ENCODE measurements around the gene ABAT.

Gene ABAT

DNA sequence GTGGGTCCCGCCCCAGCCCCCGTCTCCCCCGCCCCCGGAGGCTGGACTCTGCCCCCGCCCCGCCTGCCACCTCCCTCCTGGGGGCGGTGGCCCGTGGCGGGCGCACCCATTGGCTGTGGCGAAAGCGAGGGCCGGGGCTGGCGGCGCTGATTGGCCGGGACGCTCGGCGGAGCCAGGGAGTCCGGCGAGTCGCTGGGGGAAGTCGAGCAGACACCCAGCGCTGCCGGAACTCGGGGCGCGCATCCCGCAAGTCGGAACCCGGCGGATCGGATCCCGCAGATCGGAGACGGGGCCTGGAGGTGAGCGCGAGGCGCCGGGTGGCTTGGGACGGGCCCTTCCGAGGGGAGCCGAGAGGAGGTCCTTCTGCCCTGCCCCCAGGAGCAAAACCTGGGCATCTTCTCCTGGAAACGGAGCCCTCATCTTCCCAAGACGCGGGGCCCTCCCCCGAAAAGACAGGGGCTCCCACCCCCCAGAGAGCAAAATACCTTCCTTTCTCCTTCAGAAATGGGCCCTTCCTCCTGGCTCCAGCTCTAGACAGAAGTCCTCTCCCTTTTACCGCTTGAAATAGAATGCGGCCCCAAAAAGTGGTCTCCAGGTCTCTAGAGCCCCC is at the start of gene ABAT:
Gene ABAT (plus strand): TSS at position 205 of the 610 bp plus-strand sequence. CDS start 61,123 bp downstream, outside the sequence.
- TF ChIP-seq, protein P1, sequence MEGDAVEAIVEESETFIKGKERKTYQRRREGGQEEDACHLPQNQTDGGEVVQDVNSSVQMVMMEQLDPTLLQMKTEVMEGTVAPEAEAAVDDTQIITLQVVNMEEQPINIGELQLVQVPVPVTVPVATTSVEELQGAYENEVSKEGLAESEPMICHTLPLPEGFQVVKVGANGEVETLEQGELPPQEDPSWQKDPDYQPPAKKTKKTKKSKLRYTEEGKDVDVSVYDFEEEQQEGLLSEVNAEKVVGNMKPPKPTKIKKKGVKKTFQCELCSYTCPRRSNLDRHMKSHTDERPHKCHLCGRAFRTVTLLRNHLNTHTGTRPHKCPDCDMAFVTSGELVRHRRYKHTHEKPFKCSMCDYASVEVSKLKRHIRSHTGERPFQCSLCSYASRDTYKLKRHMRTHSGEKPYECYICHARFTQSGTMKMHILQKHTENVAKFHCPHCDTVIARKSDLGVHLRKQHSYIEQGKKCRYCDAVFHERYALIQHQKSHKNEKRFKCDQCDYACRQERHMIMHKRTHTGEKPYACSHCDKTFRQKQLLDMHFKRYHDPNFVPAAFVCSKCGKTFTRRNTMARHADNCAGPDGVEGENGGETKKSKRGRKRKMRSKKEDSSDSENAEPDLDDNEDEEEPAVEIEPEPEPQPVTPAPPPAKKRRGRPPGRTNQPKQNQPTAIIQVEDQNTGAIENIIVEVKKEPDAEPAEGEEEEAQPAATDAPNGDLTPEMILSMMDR (IDR thresholded peaks at IDR 0.05): no peak

- TF ChIP-seq, protein P1 (IDR thresholded peaks at IDR 0.05): no peak
Measured at GRCh38 chr16:8625491-8626087, 48.8 kb upstream of the ABAT start.

GRCh38 chr16:8626946-8627345 is 47.5 kb upstream of the ABAT start:
- TF ChIP-seq, protein P1 (IDR thresholded peaks at IDR 0.05): no peak

GRCh38 chr16:8627456-8627855 is 47.0 kb upstream of the ABAT start:
- TF ChIP-seq, protein P1 (IDR thresholded peaks at IDR 0.05): no peak

- TF ChIP-seq, protein P1 (IDR thresholded peaks at IDR 0.05): no peak
Measured at GRCh38 chr16:8628981-8629725, 45.3 kb upstream of the ABAT start.

DNA sequence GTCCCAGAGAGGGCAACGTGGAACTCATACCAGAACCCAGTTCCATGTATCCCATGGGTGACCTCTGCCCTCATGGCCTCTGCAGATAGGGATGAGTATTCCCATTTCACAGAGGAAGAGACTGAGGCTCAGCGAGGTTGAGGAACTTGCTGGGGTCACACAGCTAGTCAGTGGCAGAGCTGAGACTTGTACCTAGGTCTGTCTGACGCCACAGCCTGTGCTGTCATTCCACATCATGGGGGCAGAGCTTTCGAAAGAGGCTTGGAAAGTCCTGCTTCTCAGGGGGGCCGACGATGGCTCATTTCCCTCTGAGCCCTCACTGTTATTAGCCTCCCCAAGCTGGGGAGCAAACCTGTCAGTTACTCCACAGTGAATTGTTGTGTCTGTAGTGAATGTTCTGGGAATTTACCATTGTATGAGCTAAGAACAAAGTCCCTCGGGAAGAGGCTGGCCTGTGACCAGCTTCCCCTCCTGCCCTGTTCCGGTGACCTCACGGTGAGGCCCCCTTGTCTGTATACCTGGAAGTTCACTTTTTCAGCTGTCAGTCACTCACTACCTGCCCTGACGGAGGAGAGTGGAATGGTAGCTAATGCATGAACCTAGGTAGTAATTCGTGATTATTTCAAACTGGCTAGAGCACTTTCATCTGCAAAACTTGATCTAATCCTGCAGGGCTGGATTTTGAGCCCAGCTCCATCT is 44.0 kb upstream of the ABAT start:
- TF ChIP-seq, protein P1 (IDR thresholded peaks at IDR 0.05): no peak

DNA sequence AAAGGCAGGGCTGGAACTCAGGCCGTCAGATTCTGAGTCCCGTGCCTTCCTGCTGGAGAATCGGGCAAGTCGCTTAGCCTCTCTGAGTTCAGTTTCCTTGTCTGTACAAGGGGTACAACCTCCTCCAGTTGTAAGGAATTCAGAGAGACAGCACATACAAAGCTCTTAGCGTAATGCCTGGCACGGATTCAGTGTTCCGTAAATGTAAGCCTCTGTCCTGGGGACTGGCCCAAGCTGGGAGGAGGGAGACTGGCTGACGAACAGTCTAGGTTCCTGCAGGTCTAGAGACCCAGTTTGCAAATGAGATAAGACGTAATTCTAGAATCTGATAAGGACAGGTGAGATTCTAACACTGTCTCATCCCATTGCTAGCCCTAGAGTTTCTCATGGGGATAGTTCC is 43.0 kb upstream of the ABAT start:
- TF ChIP-seq, protein P1 (IDR thresholded peaks at IDR 0.05): no peak
